ENCODE data around the gene RAB30.

RAB30 gene

GRCh38 chr11:83071567-83072349, at the start of gene RAB30:
TSS of gene RAB30 (minus strand) at chr11:83071897. CDS start at chr11:82997316, 74,581 bp downstream.
- Mint-ChIP-seq H3K4me1 (ENCODE audit: low read depth) (peaks cover 41% of the 10 kb centered on the region), H3K4me3 (no peak within 1 kb of the TSS), H3K36me3 (ENCODE audit: low read depth) (peaks cover 38% of the 10 kb centered on the region)

GRCh38 chr11:83120327-83120726, 48.6 kb upstream of the RAB30 start:
- Mint-ChIP-seq H3K36me3 (ENCODE audit: low read depth) (no peaks in the 10 kb centered on the region), H3K27me3 (no peaks in the 10 kb centered on the region), H3K4me3 (no peak overlapping the region), H3K27ac (no peak overlapping the region), H3K4me1 (ENCODE audit: low read depth) (peaks cover 62% of the 10 kb centered on the region), H3K9me3 (no peaks in the 10 kb centered on the region)

More at GRCh38 chr11:83071567-83072349, at the start of gene RAB30:
- no peak within 1 kb of the TSS for H3K27ac Mint-ChIP-seq
- H3K9me3 Mint-ChIP-seq, result no peaks in the 10 kb centered on the region
- H3K27me3 Mint-ChIP-seq, result no peaks in the 10 kb centered on the region

DNA sequence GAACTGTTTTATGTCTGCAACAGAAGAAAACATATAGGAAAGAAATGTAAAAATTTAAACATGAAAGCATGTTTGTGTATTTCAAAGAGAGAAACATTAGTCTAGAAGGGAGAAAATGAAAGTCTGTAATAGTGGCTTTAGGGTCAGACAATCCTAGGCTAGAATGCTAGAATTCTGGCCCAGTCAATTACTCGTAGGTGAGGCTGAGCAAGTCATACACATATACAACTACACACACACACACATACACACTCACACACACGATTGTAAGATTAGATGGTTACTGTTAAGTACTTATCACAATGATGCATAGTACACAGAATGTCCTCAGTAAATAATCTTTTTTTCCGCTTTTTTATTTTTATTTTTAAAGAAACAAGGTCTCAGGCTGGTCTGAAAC, 47.5 kb upstream of the RAB30 start:
- H3K4me1 Mint-ChIP-seq (ENCODE audit: low read depth), result peaks cover 72% of the 10 kb centered on the region
- no peaks in the 10 kb centered on the region for H3K36me3 Mint-ChIP-seq (ENCODE audit: low read depth)
- no peaks in the 10 kb centered on the region for H3K9me3 Mint-ChIP-seq
- H3K27ac Mint-ChIP-seq, result no peak overlapping the region
- H3K27me3 Mint-ChIP-seq, result no peaks in the 10 kb centered on the region
- no peak overlapping the region for H3K4me3 Mint-ChIP-seq

- Mint-ChIP-seq H3K36me3 (ENCODE audit: low read depth) (no peaks in the 10 kb centered on the region), H3K27ac (no peak overlapping the region), H3K4me3 (no peak overlapping the region), H3K27me3 (no peaks in the 10 kb centered on the region), H3K9me3 (no peaks in the 10 kb centered on the region), H3K4me1 (ENCODE audit: low read depth) (peaks cover 72% of the 10 kb centered on the region)
Observed at GRCh38 chr11:83118814-83119213, 47.1 kb upstream of the RAB30 start.

DNA sequence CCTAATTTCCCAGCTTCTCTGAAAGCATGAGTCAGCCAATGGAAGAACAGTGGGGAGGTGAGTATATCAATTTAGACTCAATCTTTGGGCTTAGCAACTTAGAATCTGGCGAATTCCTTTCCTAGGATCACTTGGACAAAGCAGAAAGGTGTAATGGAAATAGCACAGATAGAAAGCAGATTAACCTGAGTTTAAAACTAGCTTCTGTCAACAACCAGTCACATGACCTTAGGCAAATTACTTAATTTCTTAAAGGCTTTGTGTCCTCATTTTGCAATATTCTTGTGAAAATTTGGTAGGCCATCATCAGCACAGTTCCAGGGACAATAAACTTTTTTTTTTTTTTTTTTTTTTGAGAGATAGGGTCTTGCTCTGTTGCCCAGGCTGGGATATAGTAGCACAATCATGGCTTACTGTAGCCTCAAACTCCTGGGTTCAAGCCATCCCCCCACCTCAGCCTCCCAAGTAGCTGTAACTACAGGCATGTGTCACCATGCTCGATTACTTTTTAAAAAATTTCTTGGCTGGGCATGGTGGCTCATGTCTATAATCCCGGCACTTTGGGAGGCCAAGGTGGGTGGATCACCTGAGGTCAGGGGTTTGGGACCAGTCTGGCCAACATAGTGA, 44.4 kb upstream of the RAB30 start:
- Mint-ChIP-seq H3K27me3 (no peaks in the 10 kb centered on the region), H3K4me1 (ENCODE audit: low read depth) (peaks cover 57% of the 10 kb centered on the region), H3K4me3 (peak overlapping the region; percentile 79), H3K9me3 (no peaks in the 10 kb centered on the region), H3K27ac (peak overlapping the region; percentile 36), H3K36me3 (ENCODE audit: low read depth) (no peaks in the 10 kb centered on the region)

DNA sequence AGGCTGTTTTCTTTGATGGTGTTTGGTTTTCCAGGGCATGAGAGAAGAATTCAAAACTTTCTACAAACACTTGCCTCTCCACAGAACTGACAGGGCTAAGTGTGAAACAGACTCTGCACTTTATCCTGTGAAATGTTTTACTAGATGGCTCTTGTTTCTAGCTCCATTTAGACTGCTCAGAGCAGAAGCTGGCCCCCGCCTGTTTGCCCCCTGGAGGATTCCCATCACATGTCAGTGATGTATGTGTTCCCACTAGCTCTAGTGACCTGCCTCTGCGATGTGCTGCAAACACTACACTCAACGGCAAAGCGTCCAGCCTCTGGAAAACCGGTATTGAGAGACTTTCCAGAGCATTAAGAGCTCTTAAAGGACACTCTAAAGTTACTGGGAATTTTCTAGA, 43.9 kb upstream of the RAB30 start:
- Mint-ChIP-seq H3K9me3 (no peaks in the 10 kb centered on the region), H3K4me1 (ENCODE audit: low read depth) (peaks cover 55% of the 10 kb centered on the region), H3K27me3 (no peaks in the 10 kb centered on the region), H3K27ac (no peak overlapping the region), H3K4me3 (no peak overlapping the region), H3K36me3 (ENCODE audit: low read depth) (no peaks in the 10 kb centered on the region)

DNA sequence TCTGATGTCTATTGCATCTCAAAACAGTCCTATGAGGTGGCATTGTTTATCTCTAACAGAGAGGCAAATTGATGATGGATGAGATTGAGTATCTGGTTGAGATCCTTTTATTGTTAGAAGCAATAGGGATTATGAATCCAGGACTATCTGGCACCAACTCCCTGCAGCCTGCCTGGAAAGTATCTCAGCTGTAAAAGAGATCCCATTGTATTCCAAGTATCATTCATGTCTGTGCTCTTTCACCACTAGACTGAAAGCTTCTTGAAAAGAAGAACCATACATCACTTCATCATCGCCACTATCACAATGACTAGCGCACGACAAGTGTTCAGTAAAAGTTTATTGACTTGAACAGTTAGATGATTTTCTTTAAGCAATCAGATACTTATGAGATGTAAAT, 43.3 kb upstream of the RAB30 start:
- no peaks in the 10 kb centered on the region for H3K9me3 Mint-ChIP-seq
- no peaks in the 10 kb centered on the region for H3K36me3 Mint-ChIP-seq (ENCODE audit: low read depth)
- no peak overlapping the region for H3K4me3 Mint-ChIP-seq
- H3K27ac Mint-ChIP-seq, result no peak overlapping the region
- no peaks in the 10 kb centered on the region for H3K27me3 Mint-ChIP-seq
- H3K4me1 Mint-ChIP-seq (ENCODE audit: low read depth), result peaks cover 50% of the 10 kb centered on the region

DNA sequence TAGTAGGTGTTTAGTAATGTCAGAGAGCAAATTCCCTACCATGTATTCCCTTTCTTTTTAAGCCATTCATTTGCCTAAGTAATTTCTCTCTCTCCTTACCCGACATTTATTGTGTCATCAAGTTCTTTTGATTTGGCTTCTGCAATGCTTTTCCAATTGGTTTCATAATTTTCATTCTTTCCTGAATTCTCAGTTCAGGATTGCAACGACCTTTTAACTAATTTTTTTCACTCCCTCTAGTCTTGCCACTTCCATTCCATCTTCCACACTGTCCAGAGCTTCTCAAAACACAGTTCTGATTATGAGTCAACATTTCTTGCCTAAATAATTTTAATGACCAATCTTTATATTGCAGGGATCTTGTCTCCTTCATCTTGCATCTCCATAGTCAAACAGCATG, 41.2 kb upstream of the RAB30 start:
- Mint-ChIP-seq H3K4me1 (ENCODE audit: low read depth) (peaks cover 32% of the 10 kb centered on the region), H3K4me3 (no peak overlapping the region), H3K9me3 (no peaks in the 10 kb centered on the region), H3K36me3 (ENCODE audit: low read depth) (no peaks in the 10 kb centered on the region), H3K27me3 (no peaks in the 10 kb centered on the region), H3K27ac (no peak overlapping the region)

DNA sequence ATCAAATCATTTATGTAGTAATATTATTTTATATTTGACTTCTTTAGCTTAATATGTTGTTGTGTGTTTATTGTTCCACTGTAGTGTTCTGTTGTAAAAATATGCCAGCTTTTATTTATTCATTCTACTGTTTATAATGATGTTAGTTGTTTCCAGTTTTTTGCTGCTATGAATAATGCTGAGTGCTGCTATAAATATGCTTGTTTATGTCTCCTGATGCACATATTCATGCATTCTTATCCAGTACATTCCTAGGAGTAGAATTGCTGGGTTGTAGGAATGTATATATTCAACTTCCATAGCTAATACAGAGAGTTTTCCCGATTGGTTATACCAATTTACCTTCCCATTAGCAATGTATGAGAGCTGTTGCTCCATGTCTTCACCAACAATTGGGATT, 33.5 kb upstream of the RAB30 start:
- Mint-ChIP-seq H3K27me3 (no peaks in the 10 kb centered on the region), H3K4me3 (no peak overlapping the region), H3K27ac (no peak overlapping the region), H3K9me3 (no peaks in the 10 kb centered on the region), H3K4me1 (ENCODE audit: low read depth) (no peaks in the 10 kb centered on the region), H3K36me3 (ENCODE audit: low read depth) (no peaks in the 10 kb centered on the region)

GRCh38 chr11:83102834-83103233, 31.1 kb upstream of the RAB30 start:
- Mint-ChIP-seq H3K9me3 (no peaks in the 10 kb centered on the region), H3K4me3 (no peak overlapping the region), H3K4me1 (ENCODE audit: low read depth) (no peaks in the 10 kb centered on the region), H3K27me3 (no peaks in the 10 kb centered on the region), H3K36me3 (ENCODE audit: low read depth) (no peaks in the 10 kb centered on the region), H3K27ac (no peak overlapping the region)

- Mint-ChIP-seq H3K27ac (no peak overlapping the region), H3K9me3 (no peaks in the 10 kb centered on the region), H3K4me3 (no peak overlapping the region), H3K36me3 (ENCODE audit: low read depth) (no peaks in the 10 kb centered on the region), H3K4me1 (ENCODE audit: low read depth) (no peaks in the 10 kb centered on the region), H3K27me3 (no peaks in the 10 kb centered on the region)
Observed at GRCh38 chr11:83097429-83098075, 25.9 kb upstream of the RAB30 start.

DNA sequence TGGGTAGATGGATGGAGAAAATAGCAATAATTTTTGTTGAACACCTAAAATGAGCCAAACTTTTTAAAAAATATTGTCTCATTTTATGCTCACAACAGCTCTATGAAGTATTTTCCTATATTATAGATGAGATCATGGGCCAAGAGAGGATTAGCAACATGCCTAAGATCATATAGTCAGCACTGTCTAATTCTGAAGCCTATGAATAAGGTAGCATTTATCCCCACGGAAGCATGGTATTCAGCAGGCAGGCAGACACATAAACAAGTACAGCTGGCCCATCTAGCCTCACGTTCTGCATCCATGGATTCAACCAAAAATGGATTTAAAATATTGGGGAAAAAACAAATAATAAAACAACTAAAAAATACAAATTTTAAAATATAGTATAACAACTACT, 21.9 kb upstream of the RAB30 start:
- no peaks in the 10 kb centered on the region for H3K4me1 Mint-ChIP-seq (ENCODE audit: low read depth)
- no peaks in the 10 kb centered on the region for H3K27me3 Mint-ChIP-seq
- H3K4me3 Mint-ChIP-seq, result no peak overlapping the region
- H3K27ac Mint-ChIP-seq, result no peak overlapping the region
- no peaks in the 10 kb centered on the region for H3K36me3 Mint-ChIP-seq (ENCODE audit: low read depth)
- H3K9me3 Mint-ChIP-seq, result no peaks in the 10 kb centered on the region

- no peaks in the 10 kb centered on the region for H3K9me3 Mint-ChIP-seq
- H3K27me3 Mint-ChIP-seq, result no peaks in the 10 kb centered on the region
- peak overlapping the region; percentile 8 for H3K27ac Mint-ChIP-seq
- H3K4me3 Mint-ChIP-seq, result no peak overlapping the region
- no peaks in the 10 kb centered on the region for H3K36me3 Mint-ChIP-seq (ENCODE audit: low read depth)
- H3K4me1 Mint-ChIP-seq (ENCODE audit: low read depth), result no peaks in the 10 kb centered on the region
Observed at GRCh38 chr11:83092488-83093384, 21.0 kb upstream of the RAB30 start.

DNA sequence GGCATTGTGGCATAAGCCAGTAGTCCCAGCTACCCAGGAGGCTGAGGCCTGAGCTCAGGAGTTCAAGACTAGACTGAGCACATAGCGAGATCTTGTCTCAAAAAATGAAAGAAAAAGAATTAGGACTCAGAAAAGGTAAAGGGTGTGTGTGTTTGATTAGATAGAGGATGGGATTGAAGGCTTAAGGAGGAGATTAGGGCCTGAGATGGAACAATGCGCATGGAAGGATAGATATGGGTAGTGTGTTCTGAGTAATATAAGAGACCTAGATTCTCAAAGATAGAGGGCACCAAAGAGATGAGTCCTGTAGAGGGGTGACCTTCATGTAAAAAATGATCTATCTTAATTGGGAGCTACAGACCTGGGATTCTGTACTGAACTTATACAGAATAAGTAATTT, 17.3 kb upstream of the RAB30 start:
- H3K36me3 Mint-ChIP-seq (ENCODE audit: low read depth), result peaks cover under 1% of the 10 kb centered on the region
- H3K27me3 Mint-ChIP-seq, result no peaks in the 10 kb centered on the region
- no peaks in the 10 kb centered on the region for H3K9me3 Mint-ChIP-seq
- no peak overlapping the region for H3K4me3 Mint-ChIP-seq
- H3K27ac Mint-ChIP-seq, result peak overlapping the region; percentile 68
- peaks cover 10% of the 10 kb centered on the region for H3K4me1 Mint-ChIP-seq (ENCODE audit: low read depth)

DNA sequence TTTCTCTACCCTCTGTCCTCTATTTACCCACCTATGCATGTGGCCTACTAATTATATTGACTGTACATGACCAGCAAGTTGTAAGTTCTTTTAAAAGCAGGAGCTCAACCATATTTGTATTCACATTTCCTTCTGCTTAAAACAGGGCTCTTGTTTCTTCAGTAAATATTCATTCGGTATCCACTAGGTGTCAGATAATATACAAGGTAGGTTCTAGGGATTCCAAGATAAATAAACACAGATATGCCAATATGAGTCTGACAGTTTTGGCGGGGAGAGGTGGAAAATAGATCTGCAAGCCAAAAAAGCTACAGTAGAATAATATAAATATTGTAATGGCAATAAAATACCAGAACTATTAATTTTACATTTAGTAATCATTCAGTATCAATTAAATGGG, 15.3 kb upstream of the RAB30 start:
- no peak overlapping the region for H3K4me3 Mint-ChIP-seq
- no peaks in the 10 kb centered on the region for H3K9me3 Mint-ChIP-seq
- H3K27me3 Mint-ChIP-seq, result no peaks in the 10 kb centered on the region
- H3K27ac Mint-ChIP-seq, result no peak overlapping the region
- peaks cover 10% of the 10 kb centered on the region for H3K4me1 Mint-ChIP-seq (ENCODE audit: low read depth)
- H3K36me3 Mint-ChIP-seq (ENCODE audit: low read depth), result peaks cover 5% of the 10 kb centered on the region
